22Rv1 (cell line): ENCODE measurements around the gene FN1.

Experiments
- ZFX ChIP-seq: fragments of 450-650 bp; IDR thresholded peaks from 2 replicates; pipeline ENCODE4 v1.6.1; 2017; ENCODE audit warnings: antibody characterized with exemption, borderline replicate concordance
- TF ChIP-seq, protein P1 (sequence below): fragments of 450-650 bp; IDR thresholded peaks from 2 replicates; pipeline ENCODE4 v1.5.1; 2017; ENCODE audit warnings: mild to moderate bottlenecking

DNA sequence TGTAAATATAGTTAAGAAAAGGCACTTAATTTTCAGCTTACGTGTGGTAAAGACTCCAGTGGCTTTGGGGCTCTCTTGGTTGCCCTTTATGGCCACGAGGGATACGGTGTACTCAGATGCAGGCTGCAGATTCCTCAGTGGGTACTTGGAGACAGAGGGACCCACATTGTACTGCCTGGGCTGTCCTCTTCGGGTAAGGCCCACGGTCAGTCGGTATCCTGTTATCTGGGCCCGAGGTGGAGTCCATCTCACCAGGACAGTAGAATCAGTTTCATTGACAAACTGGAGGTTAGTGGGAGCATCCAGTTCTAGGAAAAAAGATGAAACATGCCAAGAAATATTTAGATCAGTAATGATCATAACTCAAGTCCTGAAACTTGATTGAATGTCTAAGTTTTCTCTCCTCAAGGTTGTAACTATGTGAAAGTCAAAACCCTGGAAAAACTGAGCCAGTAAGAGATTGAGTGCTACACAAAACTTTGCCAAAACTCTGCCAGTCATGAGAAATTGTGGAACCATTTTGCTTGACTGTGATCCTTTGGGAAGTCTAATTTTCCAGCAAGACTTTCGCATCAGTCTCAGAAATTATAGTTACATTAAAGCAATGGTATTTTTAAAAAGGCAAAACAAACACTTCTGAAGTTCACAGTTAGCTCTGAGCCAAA, 31.4 kb downstream of the FN1 start:
- TF ChIP-seq, protein P1, sequence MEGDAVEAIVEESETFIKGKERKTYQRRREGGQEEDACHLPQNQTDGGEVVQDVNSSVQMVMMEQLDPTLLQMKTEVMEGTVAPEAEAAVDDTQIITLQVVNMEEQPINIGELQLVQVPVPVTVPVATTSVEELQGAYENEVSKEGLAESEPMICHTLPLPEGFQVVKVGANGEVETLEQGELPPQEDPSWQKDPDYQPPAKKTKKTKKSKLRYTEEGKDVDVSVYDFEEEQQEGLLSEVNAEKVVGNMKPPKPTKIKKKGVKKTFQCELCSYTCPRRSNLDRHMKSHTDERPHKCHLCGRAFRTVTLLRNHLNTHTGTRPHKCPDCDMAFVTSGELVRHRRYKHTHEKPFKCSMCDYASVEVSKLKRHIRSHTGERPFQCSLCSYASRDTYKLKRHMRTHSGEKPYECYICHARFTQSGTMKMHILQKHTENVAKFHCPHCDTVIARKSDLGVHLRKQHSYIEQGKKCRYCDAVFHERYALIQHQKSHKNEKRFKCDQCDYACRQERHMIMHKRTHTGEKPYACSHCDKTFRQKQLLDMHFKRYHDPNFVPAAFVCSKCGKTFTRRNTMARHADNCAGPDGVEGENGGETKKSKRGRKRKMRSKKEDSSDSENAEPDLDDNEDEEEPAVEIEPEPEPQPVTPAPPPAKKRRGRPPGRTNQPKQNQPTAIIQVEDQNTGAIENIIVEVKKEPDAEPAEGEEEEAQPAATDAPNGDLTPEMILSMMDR, result no peak
- TF ChIP-seq ZFX, result no peak
